MM.1S (cell line): Measurements from ENCODE around the gene ATG4D.

Experiments used
- EZH2 ChIP-seq: fragments of 300-600 bp; sonication (generic); optimal IDR thresholded peaks from 2 replicates; pipeline ENCODE3; 2017; ENCODE audit warnings: low read depth, mild to moderate bottlenecking, antibody characterized with exemption, low read length, mixed read lengths
- TF ChIP-seq, protein P1 (sequence below): fragments of 300-600 bp; sonication (generic); IDR thresholded peaks from 2 replicates; pipeline ENCODE4 v1.5.1; 2016; ENCODE audit warnings: antibody characterized with exemption, low read length, mixed read lengths

- TF ChIP-seq, protein P1, sequence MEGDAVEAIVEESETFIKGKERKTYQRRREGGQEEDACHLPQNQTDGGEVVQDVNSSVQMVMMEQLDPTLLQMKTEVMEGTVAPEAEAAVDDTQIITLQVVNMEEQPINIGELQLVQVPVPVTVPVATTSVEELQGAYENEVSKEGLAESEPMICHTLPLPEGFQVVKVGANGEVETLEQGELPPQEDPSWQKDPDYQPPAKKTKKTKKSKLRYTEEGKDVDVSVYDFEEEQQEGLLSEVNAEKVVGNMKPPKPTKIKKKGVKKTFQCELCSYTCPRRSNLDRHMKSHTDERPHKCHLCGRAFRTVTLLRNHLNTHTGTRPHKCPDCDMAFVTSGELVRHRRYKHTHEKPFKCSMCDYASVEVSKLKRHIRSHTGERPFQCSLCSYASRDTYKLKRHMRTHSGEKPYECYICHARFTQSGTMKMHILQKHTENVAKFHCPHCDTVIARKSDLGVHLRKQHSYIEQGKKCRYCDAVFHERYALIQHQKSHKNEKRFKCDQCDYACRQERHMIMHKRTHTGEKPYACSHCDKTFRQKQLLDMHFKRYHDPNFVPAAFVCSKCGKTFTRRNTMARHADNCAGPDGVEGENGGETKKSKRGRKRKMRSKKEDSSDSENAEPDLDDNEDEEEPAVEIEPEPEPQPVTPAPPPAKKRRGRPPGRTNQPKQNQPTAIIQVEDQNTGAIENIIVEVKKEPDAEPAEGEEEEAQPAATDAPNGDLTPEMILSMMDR = no peak
- TF ChIP-seq EZH2 = no peak
Measured at GRCh38 chr19:10517361-10517759, 26.3 kb upstream of the ATG4D start, which contains the start of gene S1PR5.
